Measurements from ENCODE around the gene ZNF454. TPM values are rescaled to one million over a fixed set of nuclear protein-coding genes. Genes with fewer than 3 reads are reported as not detected.

Gene ZNF454
- total RNA-seq, 1 experiment from 2014 or later: 2.4 TPM

DNA sequence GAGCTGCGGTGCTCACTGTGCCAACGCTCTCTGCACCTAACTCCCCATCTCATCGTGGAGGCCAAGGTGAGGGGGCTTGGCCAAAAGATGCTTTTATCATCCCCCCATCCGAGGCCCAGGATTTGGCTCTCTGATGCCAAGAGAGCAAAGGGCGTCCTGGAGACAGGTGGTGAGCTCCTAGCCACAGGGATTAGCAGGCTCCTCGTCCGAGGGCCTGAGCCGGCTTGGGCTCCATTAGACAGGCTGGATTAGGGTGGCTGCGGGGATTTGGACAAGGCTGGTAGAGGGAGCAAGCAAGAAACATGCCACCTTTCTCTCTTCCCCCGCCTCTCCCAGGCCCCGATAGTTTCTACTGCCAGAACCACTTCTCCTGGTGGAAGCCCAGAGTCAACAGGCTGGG lies 55.2 kb downstream of the ZNF454 start:
- Histone ChIP-seq H3K9me3 (ENCODE audit: low read depth, low read length, poor library complexity, severe bottlenecking) (no peaks in the 10 kb centered on the region), H3K27ac (ENCODE audit: low read depth, low read length, poor library complexity, severe bottlenecking) (no peak overlapping the region), H3K27me3 (replicated peaks; ENCODE audit: insufficient read depth, low read depth, low read length, poor library complexity) (peaks cover 30% of the 10 kb centered on the region), H3K4me3 (ENCODE audit: low read depth, low read length, poor library complexity, severe bottlenecking) (no peak overlapping the region), H3K4me1 (ENCODE audit: insufficient read depth, low read length, poor library complexity, severe bottlenecking) (no peaks in the 10 kb centered on the region), H3K36me3 (ENCODE audit: insufficient read depth, low read length, poor library complexity, severe bottlenecking) (no peaks in the 10 kb centered on the region)
- CTCF ChIA-PET: no interaction called here
- POLR2A ChIA-PET (ENCODE audit: low non-redundant PET): no interaction called here
- intact Hi-C loops (cut with micrococcal nuclease; ENCODE audit: unreplicated experiment): no loop called here
- DNase-seq (ENCODE audit: low spot score): no peak
- no TSS peak for BruUV-seq (replicated peaks)
- no peak for TF ChIP-seq EZH2 (IDR thresholded peaks at IDR 0.05; ENCODE audit: borderline replicate concordance, low read depth, low read length, poor library complexity, severe bottlenecking)
- TF ChIP-seq, protein P1, sequence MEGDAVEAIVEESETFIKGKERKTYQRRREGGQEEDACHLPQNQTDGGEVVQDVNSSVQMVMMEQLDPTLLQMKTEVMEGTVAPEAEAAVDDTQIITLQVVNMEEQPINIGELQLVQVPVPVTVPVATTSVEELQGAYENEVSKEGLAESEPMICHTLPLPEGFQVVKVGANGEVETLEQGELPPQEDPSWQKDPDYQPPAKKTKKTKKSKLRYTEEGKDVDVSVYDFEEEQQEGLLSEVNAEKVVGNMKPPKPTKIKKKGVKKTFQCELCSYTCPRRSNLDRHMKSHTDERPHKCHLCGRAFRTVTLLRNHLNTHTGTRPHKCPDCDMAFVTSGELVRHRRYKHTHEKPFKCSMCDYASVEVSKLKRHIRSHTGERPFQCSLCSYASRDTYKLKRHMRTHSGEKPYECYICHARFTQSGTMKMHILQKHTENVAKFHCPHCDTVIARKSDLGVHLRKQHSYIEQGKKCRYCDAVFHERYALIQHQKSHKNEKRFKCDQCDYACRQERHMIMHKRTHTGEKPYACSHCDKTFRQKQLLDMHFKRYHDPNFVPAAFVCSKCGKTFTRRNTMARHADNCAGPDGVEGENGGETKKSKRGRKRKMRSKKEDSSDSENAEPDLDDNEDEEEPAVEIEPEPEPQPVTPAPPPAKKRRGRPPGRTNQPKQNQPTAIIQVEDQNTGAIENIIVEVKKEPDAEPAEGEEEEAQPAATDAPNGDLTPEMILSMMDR (conservative IDR thresholded peaks at IDR 0.05; ENCODE audit: low read depth, low read length): no peak

DNA sequence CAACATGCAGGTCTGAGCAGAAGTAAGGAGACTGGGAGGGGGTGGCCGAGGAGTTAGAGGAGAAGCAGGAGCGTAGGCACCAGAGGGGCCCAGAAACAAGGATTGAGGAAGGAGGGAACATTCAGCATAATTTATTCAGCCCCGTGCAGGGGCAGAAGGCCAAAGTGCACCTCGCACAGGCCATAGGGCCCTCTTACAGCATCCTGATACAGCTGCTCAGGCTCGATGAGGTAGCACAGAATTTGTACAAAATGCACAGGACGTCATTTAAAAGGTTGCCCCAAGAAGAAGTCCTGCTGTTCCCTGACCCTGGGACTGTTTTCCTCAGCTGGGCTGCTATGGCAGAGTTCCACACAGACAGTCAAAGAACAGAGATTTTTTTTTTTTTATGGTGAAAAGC lies 56.2 kb downstream of the ZNF454 start:
- POLR2A ChIA-PET (ENCODE audit: low non-redundant PET): no interaction called here
- no peak overlapping the region for H3K4me3 ChIP-seq (ENCODE audit: low read depth, low read length, poor library complexity, severe bottlenecking)
- H3K27me3 ChIP-seq (replicated peaks; ENCODE audit: insufficient read depth, low read depth, low read length, poor library complexity): peaks cover 30% of the 10 kb centered on the region
- DNase-seq (ENCODE audit: low spot score): no peak
- H3K9me3 ChIP-seq (ENCODE audit: low read depth, low read length, poor library complexity, severe bottlenecking): no peaks in the 10 kb centered on the region
- no peaks in the 10 kb centered on the region for H3K36me3 ChIP-seq (ENCODE audit: insufficient read depth, low read length, poor library complexity, severe bottlenecking)
- intact Hi-C loops (cut with micrococcal nuclease; ENCODE audit: unreplicated experiment): no loop called here
- TF ChIP-seq, protein P1 (conservative IDR thresholded peaks at IDR 0.05; ENCODE audit: low read depth, low read length): no peak
- no peak for TF ChIP-seq EZH2 (IDR thresholded peaks at IDR 0.05; ENCODE audit: borderline replicate concordance, low read depth, low read length, poor library complexity, severe bottlenecking)
- CTCF ChIA-PET: no interaction called here
- H3K27ac ChIP-seq (ENCODE audit: low read depth, low read length, poor library complexity, severe bottlenecking): no peak overlapping the region
- BruUV-seq (replicated peaks): no TSS peak
- no peaks in the 10 kb centered on the region for H3K4me1 ChIP-seq (ENCODE audit: insufficient read depth, low read length, poor library complexity, severe bottlenecking)

DNA sequence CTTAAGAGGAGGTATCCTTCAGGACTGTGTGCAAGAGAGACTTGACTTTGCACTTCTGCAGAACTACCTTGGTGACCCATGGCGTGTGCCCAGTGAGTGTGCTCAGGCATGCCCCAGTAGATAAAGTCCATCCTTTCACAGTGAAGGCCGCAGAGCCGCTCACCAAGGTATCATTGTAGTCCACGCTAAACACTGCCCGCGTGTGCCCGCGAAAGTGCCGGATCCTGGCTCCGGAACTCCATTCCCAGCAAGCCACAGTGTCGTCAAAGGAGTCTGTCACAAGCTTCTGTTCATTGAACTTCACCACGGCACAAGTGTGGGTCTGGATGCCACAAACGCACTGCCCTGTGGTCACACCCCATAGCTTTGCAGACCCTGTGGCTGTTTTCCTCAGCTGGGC lies 57.4 kb downstream of the ZNF454 start:
- no peak for DNase-seq (ENCODE audit: low spot score)
- ChIA-PET POLR2A (ENCODE audit: low non-redundant PET) (no interaction called here), CTCF (no interaction called here)
- TF ChIP-seq EZH2 (IDR thresholded peaks at IDR 0.05; ENCODE audit: borderline replicate concordance, low read depth, low read length, poor library complexity, severe bottlenecking): no peak
- TF ChIP-seq, protein P1 (conservative IDR thresholded peaks at IDR 0.05; ENCODE audit: low read depth, low read length): no peak
- BruUV-seq (replicated peaks): no TSS peak
- Histone ChIP-seq H3K27ac (ENCODE audit: low read depth, low read length, poor library complexity, severe bottlenecking) (no peak overlapping the region), H3K27me3 (replicated peaks; ENCODE audit: insufficient read depth, low read depth, low read length, poor library complexity) (peaks cover 25% of the 10 kb centered on the region), H3K4me3 (ENCODE audit: low read depth, low read length, poor library complexity, severe bottlenecking) (no peak overlapping the region), H3K36me3 (ENCODE audit: insufficient read depth, low read length, poor library complexity, severe bottlenecking) (no peaks in the 10 kb centered on the region), H3K9me3 (ENCODE audit: low read depth, low read length, poor library complexity, severe bottlenecking) (no peaks in the 10 kb centered on the region), H3K4me1 (ENCODE audit: insufficient read depth, low read length, poor library complexity, severe bottlenecking) (no peaks in the 10 kb centered on the region)
- intact Hi-C loops (cut with micrococcal nuclease; ENCODE audit: unreplicated experiment): no loop called here
